Measurements from ENCODE around the gene DPH2.

DPH2 gene

DNA sequence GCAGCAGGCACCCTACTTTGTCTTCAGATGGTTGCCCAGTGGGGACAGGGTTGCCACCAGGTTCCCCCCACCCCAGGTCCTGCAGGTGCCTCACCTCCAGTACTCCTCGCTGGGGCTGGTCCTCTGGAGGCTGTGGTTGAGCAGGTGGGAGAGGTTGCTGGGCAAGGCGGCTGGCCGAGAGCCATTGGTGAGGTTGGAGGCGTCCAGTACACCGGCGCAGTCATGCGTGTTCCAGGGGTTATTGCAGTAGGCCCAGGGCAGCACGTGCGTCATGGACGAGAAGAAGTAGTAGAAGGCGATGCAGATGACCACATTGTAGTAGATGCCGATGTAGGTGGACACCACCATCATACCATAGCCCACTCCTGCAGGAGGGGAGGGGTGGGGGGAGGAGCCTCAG, 38.4 kb downstream of the DPH2 start:
- no peak for DNase-seq

DNA sequence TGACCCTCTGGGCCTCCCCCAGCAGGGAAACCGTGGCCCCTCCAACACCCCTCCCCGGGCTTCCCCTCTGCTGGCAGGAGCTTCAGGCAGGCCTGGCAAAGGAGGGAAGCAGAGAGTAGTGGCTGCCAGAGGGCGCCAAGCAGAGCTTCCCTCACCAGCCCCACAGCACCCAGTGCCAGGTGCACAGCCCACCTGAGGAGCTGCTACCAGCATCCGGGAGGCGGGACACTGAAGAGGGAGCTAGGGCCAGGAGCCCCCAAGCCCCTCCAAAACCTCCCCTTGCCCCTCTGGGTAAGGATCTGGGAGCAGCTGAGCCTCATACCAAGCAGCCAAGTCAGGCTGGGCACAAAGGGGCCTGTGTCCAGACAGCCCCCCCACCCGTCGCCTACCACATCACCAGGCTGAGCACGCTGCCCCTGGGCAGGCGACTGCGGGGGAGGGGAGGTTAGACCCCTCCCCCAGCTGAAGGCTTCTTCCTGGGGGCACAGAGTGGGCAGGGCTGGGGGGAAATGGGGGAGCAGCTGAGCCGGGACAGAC, 41.2 kb downstream of the DPH2 start:
- no peak for DNase-seq

DNA sequence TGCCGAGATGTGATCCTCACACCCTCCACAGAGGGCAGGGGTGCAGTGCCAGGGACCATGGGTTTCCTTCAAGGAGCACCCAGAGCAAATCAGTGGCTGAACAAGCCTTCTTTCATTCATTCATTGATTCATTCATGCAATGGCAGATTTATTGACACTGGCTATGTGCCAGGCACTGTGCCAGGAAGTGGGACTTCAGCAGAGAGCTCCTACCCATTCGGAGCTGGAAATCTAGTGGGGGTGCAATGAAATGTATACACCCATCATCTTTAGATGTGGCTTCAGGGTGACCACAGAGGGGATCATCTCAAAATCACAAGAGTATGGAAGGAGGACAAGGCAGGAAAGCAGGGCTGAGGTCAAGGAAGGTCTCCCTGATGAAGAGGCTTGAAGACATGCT, 42.6 kb downstream of the DPH2 start:
- DNase-seq: no peak

DNA sequence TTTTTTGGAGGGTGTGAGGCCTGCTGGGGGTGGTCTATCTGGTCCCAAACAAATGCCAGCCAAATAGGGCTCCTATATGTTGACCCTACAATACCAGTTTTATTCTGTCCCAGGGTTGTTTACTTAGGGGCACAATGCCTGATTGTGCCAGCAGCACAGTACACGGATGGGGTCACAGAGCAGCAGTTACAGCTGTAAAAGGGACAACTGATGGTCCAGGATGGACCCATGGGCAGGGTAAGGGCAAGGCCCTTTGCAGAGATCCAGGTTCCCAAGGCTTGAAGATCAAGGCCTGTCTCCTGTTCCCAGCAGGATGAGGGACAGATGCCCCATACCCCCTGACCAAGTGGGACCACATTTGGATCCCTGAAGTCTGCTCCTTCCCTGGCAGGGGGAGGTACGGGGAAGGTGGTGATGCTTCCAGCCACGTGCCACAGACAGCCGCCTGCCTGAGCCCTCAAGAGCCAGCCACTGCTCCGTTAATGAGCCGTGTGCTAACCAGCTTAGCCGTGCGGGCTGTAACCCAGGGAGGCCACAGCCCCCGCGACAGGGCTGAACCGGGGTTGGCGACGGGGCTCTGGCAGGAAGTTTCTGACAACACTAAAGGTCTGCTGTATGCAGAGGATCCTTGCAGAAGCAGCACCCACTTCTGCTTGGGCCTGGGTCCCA, 43.3 kb downstream of the DPH2 start:
- DNase-seq: no peak

DNA sequence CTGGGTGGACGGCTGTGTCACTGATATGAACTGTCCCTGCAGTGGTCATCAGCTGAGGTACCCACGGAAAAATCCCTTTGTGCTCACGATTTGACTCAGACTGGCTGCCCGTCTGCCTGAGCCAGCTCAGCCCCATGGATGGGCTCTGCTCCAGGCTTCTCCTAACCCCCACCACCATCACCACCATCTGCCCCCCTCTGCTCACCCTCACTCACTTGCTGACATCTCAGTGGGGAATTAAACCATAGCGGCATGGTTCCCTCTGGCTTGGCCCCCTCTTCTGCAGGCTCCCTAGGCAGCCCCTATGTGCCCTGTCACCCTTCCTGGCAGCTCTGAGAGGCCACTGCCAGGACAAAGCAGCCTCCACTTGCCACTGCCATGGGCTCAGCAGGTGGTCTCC, 44.1 kb downstream of the DPH2 start:
- no peak for DNase-seq

DNA sequence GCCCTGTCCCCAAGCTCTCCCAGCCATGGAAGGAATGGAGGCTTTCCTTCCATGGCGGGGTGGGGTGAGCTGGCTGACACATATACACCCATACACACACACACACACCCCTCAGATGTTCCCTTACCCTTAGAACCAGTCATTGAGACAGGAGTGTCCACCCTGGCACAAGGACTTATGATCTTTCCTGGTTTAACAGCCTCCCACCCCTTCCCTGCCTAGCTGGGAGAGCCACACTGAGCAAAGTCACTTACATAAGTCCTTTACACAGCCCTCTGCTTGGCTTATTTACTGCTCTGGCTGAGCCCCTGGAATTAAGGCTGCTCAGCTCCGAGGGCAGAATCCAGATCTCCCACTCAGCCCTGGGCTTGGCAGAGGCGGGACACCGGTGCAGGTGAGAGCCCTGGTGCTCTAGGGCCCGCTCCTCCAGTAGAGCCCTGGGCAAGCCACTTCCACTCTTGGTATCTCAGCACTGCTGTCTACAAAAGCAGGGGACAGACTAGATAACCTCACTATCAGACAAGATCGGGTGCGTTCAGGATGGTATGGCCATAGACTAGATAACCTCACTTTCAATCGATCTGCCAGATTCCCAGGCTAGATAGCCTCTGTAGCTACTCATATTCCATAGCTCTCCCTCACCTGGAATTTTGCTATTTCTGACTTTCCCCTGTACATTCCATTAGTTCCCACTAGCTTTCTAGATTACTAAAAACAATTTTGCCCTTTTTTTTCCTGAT, 44.7 kb downstream of the DPH2 start:
- DNase-seq: no peak

DNA sequence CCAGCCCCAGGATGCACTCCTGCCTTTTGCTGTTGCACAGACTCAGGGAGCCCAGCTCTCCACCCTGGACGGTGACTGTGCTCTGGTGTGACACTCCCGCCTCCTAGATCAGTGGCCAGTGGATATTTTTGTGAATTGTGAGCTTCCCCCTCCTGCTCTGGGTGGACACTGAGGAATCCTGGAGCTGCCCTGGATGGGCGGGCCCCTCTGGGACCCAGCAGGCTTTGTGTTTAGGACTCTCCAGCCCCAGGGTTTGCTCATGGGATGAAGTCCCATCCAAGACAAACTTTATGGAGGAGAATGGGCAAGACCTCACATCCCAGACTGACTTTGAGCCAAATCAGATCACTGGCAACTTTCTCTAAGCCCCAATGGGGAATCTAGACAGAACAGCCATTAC, 45.4 kb downstream of the DPH2 start:
- no peak for DNase-seq

DNA sequence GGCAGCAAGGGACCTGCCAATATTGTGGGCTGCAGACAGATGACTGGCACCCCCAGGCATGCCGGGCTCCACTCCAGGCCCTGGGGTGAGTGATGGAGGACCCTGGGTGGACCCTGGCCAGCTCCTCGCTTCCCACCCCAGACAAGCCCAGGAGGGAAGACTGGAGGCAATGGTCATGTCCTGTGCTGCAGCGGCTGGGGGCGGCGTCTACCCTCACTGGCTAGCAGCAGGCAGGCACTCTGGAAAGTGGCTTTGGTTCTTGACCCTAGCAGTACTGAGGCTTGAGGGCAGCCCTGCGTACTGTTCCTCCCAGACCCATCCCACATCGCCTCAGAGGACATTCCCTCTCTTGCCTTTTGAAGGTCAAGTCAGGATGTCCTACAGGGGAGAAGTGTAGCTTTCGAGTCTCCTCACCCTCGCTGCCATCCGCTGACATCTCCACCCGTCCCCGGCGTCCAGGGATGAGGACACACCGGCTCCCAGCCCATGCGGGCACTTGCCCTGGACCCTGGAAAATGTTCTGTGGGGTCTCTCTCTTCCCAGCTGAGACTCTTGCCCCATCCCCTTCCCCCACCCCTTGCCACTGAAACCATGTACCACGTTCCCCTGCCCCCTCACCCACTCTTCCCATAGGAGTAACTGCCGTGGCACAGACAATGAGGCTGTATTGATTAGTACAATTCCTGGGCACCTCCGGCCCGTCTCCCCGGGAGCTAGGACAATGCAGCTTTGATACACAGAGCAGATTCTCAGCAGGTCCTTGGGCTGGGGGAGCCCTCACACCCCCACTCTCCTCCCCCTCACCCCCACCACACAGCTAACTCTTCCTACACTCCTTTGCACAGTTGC, 46.5 kb downstream of the DPH2 start:
- DNase-seq: no peak

DNA sequence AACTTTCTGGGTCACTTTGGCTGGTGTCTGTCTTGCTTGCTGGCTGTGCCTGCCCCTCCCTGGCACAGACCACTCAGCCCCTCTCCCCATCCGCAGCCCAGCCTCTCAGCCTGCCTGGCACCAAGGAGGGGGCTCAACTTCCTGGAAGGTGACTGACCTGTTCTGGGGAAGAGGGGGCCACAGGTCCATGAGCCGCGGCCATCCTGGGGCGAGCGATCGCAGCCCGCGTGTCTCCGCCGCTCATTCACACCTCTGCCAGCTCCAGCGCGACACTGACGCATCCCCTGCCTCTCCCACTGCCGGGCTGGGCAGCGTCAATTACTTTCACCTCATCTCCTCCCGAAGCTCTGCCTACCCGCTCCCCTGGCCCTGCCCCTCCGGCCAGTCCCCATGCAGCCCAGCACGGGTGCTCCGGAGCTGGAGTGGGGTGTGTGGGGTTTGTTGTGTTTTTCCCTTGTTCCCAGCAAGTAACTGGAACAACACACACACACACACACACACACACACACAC, 47.1 kb downstream of the DPH2 start:
- no peak for DNase-seq

DNA sequence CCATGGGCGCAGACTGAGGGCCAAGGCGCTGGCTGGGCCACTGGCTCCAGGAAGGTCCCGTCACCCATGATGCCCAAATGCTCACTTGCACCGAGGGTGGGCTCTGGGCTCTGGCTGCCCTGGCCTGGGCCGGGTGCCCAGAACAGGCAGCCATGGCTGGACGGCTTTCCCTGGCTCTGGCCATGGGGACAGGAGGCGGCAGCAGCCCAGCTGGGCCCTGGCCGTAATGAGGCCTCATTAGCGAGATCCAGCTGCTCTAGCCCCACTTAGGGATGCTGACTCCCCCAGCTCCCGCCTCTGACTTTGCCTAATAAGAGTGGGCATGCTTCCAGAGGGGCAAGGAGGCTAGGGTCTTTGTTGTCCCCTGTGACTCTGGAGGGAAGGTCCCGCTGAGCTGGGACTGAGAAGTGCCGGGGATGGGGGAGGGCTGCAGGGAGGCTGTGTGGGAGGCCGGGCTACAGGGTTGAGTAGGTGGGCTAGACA, 49.7 kb downstream of the DPH2 start:
- no peak for DNase-seq

DNA sequence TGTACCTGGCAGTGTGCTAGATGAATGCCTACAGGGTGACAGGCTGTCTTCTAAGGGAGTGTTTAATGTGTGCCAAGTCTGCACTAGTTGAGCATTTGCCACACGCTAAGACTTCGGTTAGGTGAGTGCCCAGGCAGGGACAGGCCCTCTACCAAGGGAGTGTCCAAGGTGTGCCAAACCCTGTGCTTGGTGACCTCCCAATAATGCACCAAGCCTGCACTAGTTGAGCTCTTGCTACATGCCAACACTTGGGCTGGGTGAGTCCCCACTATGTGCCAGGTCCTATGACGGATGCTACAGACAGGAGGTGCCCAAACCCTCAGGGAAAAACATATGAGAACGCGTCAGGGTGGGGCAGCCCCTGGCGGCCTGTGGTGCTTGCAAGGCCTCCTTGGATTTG, 50.7 kb downstream of the DPH2 start:
- DNase-seq: no peak

DNA sequence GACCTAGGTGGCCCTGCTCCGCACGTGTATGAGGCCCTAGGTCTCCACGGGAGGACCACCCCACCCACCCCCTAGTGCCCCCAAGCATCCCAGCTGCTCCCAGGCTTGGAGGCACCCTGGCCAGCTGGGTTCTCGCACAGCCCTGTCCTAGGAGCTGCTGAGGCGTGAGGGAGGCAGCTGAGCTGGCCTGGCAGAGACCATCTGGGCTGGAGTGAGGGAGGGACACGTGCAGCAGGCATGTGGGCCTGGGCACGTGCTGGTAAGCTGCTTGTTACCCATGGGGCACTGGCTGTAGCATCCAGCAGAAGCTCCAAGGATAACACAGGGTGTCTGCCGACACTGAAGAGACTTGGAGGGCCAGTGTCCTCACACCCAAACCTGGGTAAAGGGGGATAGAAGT, 51.3 kb downstream of the DPH2 start:
- DNase-seq: no peak

DNA sequence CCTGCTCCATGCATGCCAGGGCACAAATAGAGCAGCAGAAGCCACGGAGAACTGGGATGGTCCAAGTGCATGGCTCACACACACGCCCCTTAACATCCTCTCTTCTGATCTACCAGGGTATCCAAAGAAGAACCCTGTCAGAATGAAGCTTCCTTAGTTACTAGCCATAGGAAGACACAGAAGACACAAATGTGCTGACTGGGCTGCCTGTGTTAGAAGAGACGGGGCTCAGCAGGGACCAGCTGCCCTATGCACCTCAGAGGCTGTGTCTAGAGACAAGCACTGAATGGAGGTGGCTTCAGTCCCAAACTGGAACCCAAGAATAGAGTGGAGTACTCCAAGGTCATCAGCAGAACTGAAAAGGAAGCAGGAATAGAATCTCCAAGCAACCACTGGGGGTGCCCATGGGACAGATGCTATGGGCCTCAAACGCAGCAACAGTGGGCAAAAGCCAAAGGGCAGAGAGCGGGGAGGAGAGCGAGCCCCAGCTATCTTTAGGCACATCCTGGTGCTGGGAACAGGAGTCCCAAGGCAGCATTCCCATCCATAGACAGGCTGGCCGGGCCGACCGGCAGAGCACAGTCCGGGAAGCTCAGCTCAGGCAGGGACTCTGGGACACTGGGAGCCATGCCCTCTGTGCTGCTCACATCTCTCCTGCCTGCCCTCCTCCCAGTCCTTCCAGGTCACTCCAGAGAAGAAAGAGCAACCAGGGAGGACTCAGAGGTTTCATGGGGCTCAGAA, 51.9 kb downstream of the DPH2 start:
- DNase-seq: no peak
